Neural cell (in vitro differentiated cells): Measurements from ENCODE around the gene RNF225. TPM values are rescaled to one million over a fixed set of nuclear protein-coding genes. Genes with fewer than 3 reads are reported as not detected.
A peak's percentile ranks its signal among the peaks of the same experiment; 100 is the strongest.

Source experiments
- H2AFZ ChIP-seq: fragments of 200-600, 300-800 bp; sonication (generic), shearing (Covaris generic); 2 replicates; pipeline ENCODE4 v1.6.0; 2014; ENCODE audit warnings: low read depth, mild to moderate bottlenecking, antibody characterized with exemption, low read length, moderate library complexity
- H3F3A ChIP-seq: fragments of 200-600 bp; shearing (Covaris generic); 2 replicates; pipeline ENCODE4 v1.6.1; 2016; ENCODE audit warnings: mild to moderate bottlenecking, moderate library complexity, mixed read lengths, antibody characterized with exemption, low read length; ENCODE audit not compliant: insufficient read depth, poor library complexity, severe bottlenecking
- H3K27ac ChIP-seq: fragments of 200-600, 300-800 bp; sonication (generic), shearing (Covaris generic); 2 replicates; pipeline ENCODE4 v1.5.1; 2014; ENCODE audit warnings: mild to moderate bottlenecking, low read length, moderate library complexity
- H3K27me3 ChIP-seq: fragments of 300-800, 200-600 bp; sonication (generic), shearing (Covaris generic); 2 replicates; pipeline ENCODE4 v1.6.0; 2014; ENCODE audit warnings: mild to moderate bottlenecking, low read depth, low read length, moderate library complexity; ENCODE audit not compliant: insufficient read depth
- H3K36me3 ChIP-seq: fragments of 300-800, 200-600 bp; sonication (generic), shearing (Covaris generic); 2 replicates; pipeline ENCODE4 v1.5.1; 2014; ENCODE audit warnings: mild to moderate bottlenecking, antibody characterized with exemption, low read length, moderate library complexity; ENCODE audit not compliant: insufficient read depth
- H3K4me2 ChIP-seq: fragments of 300-800, 200-600 bp; sonication (generic), shearing (Covaris generic); 2 replicates; pipeline ENCODE4 v1.6.0; 2014; ENCODE audit warnings: mild to moderate bottlenecking, low read length
- H3K4me3 ChIP-seq: fragments of 300-800, 200-600 bp; sonication (generic), shearing (Covaris generic); 2 replicates; pipeline ENCODE4 v1.5.1; 2014; ENCODE audit warnings: mild to moderate bottlenecking, low read length, moderate library complexity
- H3K79me2 ChIP-seq: fragments of 200-600 bp; shearing (Covaris generic); replicated peaks from 2 replicates; pipeline ENCODE4 v1.6.0; 2014; ENCODE audit warnings: mild to moderate bottlenecking, low read length, moderate library complexity; ENCODE audit not compliant: insufficient read depth
- H3K9ac ChIP-seq: fragments of 300-800, 200-600 bp; sonication (generic), shearing (Covaris generic); 2 replicates; pipeline ENCODE4 v1.6.1; 2016; ENCODE audit warnings: mild to moderate bottlenecking, low read length, mixed read lengths
- H3K9me2 ChIP-seq: fragments of 200-600 bp; shearing (Covaris generic); 2 replicates; pipeline ENCODE4 v1.6.1; 2016; ENCODE audit warnings: mild to moderate bottlenecking, low read length, mixed read lengths; ENCODE audit not compliant: insufficient read depth
- H3K9me3 ChIP-seq: fragments of 200-600, 300-800 bp; sonication (generic), shearing (Covaris generic); 2 replicates; pipeline ENCODE4 v1.6.1; 2016; ENCODE audit warnings: mild to moderate bottlenecking, mixed run types, low read length, moderate library complexity, mixed read lengths
- H4K20me1 ChIP-seq: fragments of 200-600 bp; shearing (Covaris generic); 2 replicates; pipeline ENCODE4 v1.6.1; 2016; ENCODE audit warnings: mild to moderate bottlenecking, mixed run types; ENCODE audit not compliant: insufficient read depth
- EP300 ChIP-seq: fragments of 450-650 bp; conservative IDR thresholded peaks from 2 replicates; pipeline ENCODE4 v1.6.1; 2014; ENCODE audit warnings: antibody characterized with exemption, mild to moderate bottlenecking, moderate library complexity; ENCODE audit not compliant: poor library complexity, severe bottlenecking
- EZH2 ChIP-seq: fragments of 200-600, 300-800 bp; shearing (Covaris generic), sonication (generic); IDR thresholded peaks from 2 replicates; pipeline ENCODE4 v1.6.1; 2014; ENCODE audit warnings: antibody characterized with exemption, low read length, borderline replicate concordance, mild to moderate bottlenecking; ENCODE audit not compliant: insufficient read depth, poor library complexity, severe bottlenecking
- MXI1 ChIP-seq: fragments of 450-650 bp; conservative IDR thresholded peaks from 2 replicates; pipeline ENCODE4 v1.6.1; 2014; ENCODE audit warnings: antibody characterized with exemption, mild to moderate bottlenecking; ENCODE audit not compliant: poor library complexity, severe bottlenecking
- POLR2AphosphoS5 ChIP-seq: IDR thresholded peaks from 2 replicates; pipeline ENCODE4 v1.6.1; 2012
- RAD21 ChIP-seq: fragments of 450-650 bp; conservative IDR thresholded peaks from 2 replicates; pipeline ENCODE4 v1.6.1; 2014; ENCODE audit warnings: antibody characterized with exemption, mild to moderate bottlenecking, moderate library complexity
- SMC3 ChIP-seq: fragments of 450-650 bp; conservative IDR thresholded peaks from 2 replicates; pipeline ENCODE4 v1.6.1; 2014; ENCODE audit warnings: antibody characterized with exemption, mild to moderate bottlenecking, moderate library complexity; ENCODE audit not compliant: poor library complexity
- TAF1 ChIP-seq: IDR thresholded peaks from 2 replicates; pipeline ENCODE4 v1.6.1; 2012; ENCODE audit warnings: low read depth
- polyA plus RNA-seq: library from polyadenylated mRNA; depleted of rRNA; stranded (reverse); fragments of >200 nt; gene quantifications from 2 replicates; pipeline ENCODE4 v1.2.3, GENCODE V29; 2014
- TF ChIP-seq, protein P1 (sequence below): fragments of 450-650 bp; IDR thresholded peaks from 2 replicates; pipeline ENCODE4 v1.5.1; 2014; ENCODE audit warnings: antibody characterized with exemption, mild to moderate bottlenecking, moderate library complexity; ENCODE audit not compliant: poor library complexity, severe bottlenecking
- TF ChIP-seq, protein P2 (sequence below): IDR thresholded peaks from 2 replicates; pipeline ENCODE4 v1.6.1; 2012; ENCODE audit warnings: borderline replicate concordance

RNF225 gene
- polyA plus RNA-seq, 1 donor from 2014 or later, result not detected

DNA sequence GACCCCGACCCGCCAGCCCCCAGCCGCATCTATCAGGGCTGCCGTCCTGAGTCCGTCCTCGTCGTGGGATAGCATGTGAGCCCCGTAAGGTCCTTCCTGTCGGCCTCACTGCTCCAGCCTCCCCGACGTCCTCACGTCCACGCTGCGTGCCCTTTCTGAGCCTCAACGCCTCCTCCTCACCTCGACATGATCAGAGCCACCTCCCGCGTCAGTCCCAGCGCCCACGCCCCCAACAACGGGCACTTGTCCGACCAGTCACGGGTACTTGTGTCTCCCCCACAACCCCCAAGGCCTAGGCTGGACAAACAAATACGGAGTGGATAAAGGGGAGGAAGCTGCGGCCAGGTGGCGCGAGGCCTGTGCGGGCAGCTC, 33.6 kb upstream of the RNF225 start:
- H4K20me1 ChIP-seq, result no peaks in the 10 kb centered on the region
- peak overlapping the region; percentile 94 for H3K27ac ChIP-seq
- H3K4me3 ChIP-seq, result peak overlapping the region; percentile 96
- H3F3A ChIP-seq, result peaks cover 5% of the 10 kb centered on the region
- no peaks in the 10 kb centered on the region for H3K79me2 ChIP-seq
- H3K27me3 ChIP-seq, result no peaks in the 10 kb centered on the region
- H3K9me3 ChIP-seq, result no peaks in the 10 kb centered on the region
- H3K9me2 ChIP-seq, result no peaks in the 10 kb centered on the region
- H2AFZ ChIP-seq, result peak overlapping the region; percentile 78
- H3K9ac ChIP-seq, result peak overlapping the region; percentile 96
- H3K36me3 ChIP-seq, result no peaks in the 10 kb centered on the region
- peak overlapping the region; percentile 80 for H3K4me2 ChIP-seq
- TF ChIP-seq RAD21 (no peak), TAF1 (no peak), SMC3 (no peak), EZH2 (no peak), MXI1 (no peak), POLR2AphosphoS5 (no peak), EP300 (no peak)
- TF ChIP-seq, protein P1, sequence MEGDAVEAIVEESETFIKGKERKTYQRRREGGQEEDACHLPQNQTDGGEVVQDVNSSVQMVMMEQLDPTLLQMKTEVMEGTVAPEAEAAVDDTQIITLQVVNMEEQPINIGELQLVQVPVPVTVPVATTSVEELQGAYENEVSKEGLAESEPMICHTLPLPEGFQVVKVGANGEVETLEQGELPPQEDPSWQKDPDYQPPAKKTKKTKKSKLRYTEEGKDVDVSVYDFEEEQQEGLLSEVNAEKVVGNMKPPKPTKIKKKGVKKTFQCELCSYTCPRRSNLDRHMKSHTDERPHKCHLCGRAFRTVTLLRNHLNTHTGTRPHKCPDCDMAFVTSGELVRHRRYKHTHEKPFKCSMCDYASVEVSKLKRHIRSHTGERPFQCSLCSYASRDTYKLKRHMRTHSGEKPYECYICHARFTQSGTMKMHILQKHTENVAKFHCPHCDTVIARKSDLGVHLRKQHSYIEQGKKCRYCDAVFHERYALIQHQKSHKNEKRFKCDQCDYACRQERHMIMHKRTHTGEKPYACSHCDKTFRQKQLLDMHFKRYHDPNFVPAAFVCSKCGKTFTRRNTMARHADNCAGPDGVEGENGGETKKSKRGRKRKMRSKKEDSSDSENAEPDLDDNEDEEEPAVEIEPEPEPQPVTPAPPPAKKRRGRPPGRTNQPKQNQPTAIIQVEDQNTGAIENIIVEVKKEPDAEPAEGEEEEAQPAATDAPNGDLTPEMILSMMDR, result no peak
- TF ChIP-seq, protein P2, sequence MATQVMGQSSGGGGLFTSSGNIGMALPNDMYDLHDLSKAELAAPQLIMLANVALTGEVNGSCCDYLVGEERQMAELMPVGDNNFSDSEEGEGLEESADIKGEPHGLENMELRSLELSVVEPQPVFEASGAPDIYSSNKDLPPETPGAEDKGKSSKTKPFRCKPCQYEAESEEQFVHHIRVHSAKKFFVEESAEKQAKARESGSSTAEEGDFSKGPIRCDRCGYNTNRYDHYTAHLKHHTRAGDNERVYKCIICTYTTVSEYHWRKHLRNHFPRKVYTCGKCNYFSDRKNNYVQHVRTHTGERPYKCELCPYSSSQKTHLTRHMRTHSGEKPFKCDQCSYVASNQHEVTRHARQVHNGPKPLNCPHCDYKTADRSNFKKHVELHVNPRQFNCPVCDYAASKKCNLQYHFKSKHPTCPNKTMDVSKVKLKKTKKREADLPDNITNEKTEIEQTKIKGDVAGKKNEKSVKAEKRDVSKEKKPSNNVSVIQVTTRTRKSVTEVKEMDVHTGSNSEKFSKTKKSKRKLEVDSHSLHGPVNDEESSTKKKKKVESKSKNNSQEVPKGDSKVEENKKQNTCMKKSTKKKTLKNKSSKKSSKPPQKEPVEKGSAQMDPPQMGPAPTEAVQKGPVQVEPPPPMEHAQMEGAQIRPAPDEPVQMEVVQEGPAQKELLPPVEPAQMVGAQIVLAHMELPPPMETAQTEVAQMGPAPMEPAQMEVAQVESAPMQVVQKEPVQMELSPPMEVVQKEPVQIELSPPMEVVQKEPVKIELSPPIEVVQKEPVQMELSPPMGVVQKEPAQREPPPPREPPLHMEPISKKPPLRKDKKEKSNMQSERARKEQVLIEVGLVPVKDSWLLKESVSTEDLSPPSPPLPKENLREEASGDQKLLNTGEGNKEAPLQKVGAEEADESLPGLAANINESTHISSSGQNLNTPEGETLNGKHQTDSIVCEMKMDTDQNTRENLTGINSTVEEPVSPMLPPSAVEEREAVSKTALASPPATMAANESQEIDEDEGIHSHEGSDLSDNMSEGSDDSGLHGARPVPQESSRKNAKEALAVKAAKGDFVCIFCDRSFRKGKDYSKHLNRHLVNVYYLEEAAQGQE, result no peak

DNA sequence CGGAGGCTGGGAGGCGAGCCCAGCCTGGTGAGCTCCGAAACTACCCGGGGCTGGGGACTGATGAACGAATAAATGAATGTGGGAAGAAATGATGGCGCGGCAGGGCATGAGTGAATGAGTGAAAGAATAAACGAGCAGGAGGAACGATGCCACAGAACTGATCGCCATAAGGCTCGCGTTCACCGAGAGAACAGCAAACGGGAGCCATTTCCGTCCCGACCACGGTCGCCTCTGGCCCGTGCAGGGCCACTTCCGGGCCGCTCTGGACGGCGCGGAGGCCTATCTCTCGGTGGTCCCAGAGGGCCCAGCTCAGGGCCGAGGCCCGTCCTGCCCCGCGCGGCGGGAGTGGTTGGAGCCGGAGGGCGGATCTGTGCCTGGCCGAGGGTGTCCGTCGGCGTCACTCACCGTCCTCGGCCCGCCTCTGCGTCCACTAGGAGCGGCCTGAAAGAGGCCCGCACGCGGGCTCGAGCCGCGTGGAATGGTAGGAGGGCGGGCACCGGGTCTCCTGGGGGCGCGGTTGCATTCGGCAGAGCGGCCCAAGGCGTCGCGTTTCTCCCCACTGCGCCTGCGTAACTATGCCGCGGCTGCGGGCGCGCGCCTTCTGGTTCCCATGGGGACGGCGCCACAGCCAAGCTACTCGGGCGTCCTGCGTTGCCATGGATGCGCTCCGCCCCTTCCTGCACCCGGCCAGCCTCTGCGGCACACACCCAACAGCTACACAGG, 33.0 kb upstream of the RNF225 start, which contains the start of gene ZNF497:
TSS of gene ZNF497 (minus strand) at position 480 of the 723 bp plus-strand sequence. CDS start 5,116 bp downstream, outside the sequence.
- Histone ChIP-seq H3K79me2 (no peaks in the 10 kb centered on the region), H3F3A (peaks cover 5% of the 10 kb centered on the region), H3K9me3 (no peaks in the 10 kb centered on the region), H3K9me2 (no peaks in the 10 kb centered on the region), H3K36me3 (no peaks in the 10 kb centered on the region), H2AFZ (peak within 1 kb of the TSS; percentile 78), H4K20me1 (no peaks in the 10 kb centered on the region), H3K27me3 (no peaks in the 10 kb centered on the region), H3K27ac (peak within 1 kb of the TSS; percentile 94), H3K4me3 (peak within 1 kb of the TSS; percentile 96), H3K9ac (peak within 1 kb of the TSS; percentile 96), H3K4me2 (peak within 1 kb of the TSS; percentile 80)
- TF ChIP-seq MXI1 (peak; percentile 97), POLR2AphosphoS5 (peak; percentile 73), TAF1 (peak; percentile 68), SMC3 (peak; percentile 47), RAD21 (no peak), EZH2 (no peak), EP300 (peak; percentile 39)
- TF ChIP-seq, protein P2, result peak; percentile 69
- TF ChIP-seq, protein P1, result no peak
